ENCODE measurements around the gene NSMF.
A peak's percentile ranks its signal among the peaks of the same experiment; 100 is the strongest.

The NSMF gene

GRCh38 chr9:137460363-137461315 lies 1.5 kb upstream of the NSMF start:
- Mint-ChIP-seq H3K4me1 (peaks cover 5% of the 10 kb centered on the region), H3K4me3 (peak overlapping the region; percentile 14), H3K27ac (no peak overlapping the region), H3K27me3 (no peaks in the 10 kb centered on the region), H3K36me3 (peaks cover 3% of the 10 kb centered on the region), H3K9me3 (no peaks in the 10 kb centered on the region)
- no peak for ATAC-seq (ENCODE audit: low read depth)
- peak in 1 of 2 donors; percentile 35 for DNase-seq (ENCODE audit: low spot score in 2 of 2)

- Mint-ChIP-seq H3K4me1 (peaks cover 5% of the 10 kb centered on the region), H3K4me3 (peak overlapping the region; percentile 65), H3K27ac (no peak overlapping the region), H3K36me3 (peaks cover 3% of the 10 kb centered on the region), H3K27me3 (no peaks in the 10 kb centered on the region), H3K9me3 (no peaks in the 10 kb centered on the region)
- DNase-seq (ENCODE audit: low spot score in 2 of 2) (no peak), ATAC-seq (ENCODE audit: low read depth) (no peak)
Observed at GRCh38 chr9:137459601-137460362, 648 bp upstream of the NSMF start.

- H3K27ac Mint-ChIP-seq = no peak overlapping the region
- H3K4me1 Mint-ChIP-seq = peaks cover 8% of the 10 kb centered on the region
- no peak for DNase-seq (ENCODE audit: low spot score in 2 of 2)
Observed at GRCh38 chr9:137458194-137459151, 661 bp downstream of the NSMF start.

GRCh38 chr9:137457406-137458193 lies 1.5 kb downstream of the NSMF start:
- H3K4me1 Mint-ChIP-seq = peaks cover 8% of the 10 kb centered on the region
- H3K36me3 Mint-ChIP-seq = peaks cover 3% of the 10 kb centered on the region
- no peaks in the 10 kb centered on the region for H3K9me3 Mint-ChIP-seq
- ATAC-seq (ENCODE audit: low read depth) (no peak), DNase-seq (ENCODE audit: low spot score in 2 of 2) (no peak)
- no peak overlapping the region for H3K27ac Mint-ChIP-seq
- H3K4me3 Mint-ChIP-seq = peak overlapping the region; percentile 72
- H3K27me3 Mint-ChIP-seq = no peaks in the 10 kb centered on the region

More at GRCh38 chr9:137458194-137459151, 661 bp downstream of the NSMF start:
- Mint-ChIP-seq H3K4me3 (peak overlapping the region; percentile 64), H3K36me3 (peaks cover 3% of the 10 kb centered on the region), H3K27me3 (no peaks in the 10 kb centered on the region), H3K9me3 (no peaks in the 10 kb centered on the region)
- peak; percentile 6 for ATAC-seq (ENCODE audit: low read depth)

- DNase-seq (ENCODE audit: low spot score in 2 of 2) (no peak), ATAC-seq (ENCODE audit: low read depth) (no peak)
- Mint-ChIP-seq H3K36me3 (peaks cover 3% of the 10 kb centered on the region), H3K9me3 (no peaks in the 10 kb centered on the region), H3K27ac (no peak overlapping the region), H3K27me3 (no peaks in the 10 kb centered on the region), H3K4me3 (no peak overlapping the region), H3K4me1 (peaks cover 12% of the 10 kb centered on the region)
Observed at GRCh38 chr9:137456864-137457405, 2.2 kb downstream of the NSMF start.

GRCh38 chr9:137456061-137456863 lies 2.9 kb downstream of the NSMF start:
- Mint-ChIP-seq H3K27me3 (no peaks in the 10 kb centered on the region), H3K4me1 (peaks cover 14% of the 10 kb centered on the region), H3K4me3 (peak overlapping the region; percentile 14), H3K27ac (no peak overlapping the region), H3K36me3 (peaks cover 3% of the 10 kb centered on the region), H3K9me3 (no peaks in the 10 kb centered on the region)
- DNase-seq (ENCODE audit: low spot score in 2 of 2) (no peak), ATAC-seq (ENCODE audit: low read depth) (no peak)

GRCh38 chr9:137455359-137455991 lies 3.7 kb downstream of the NSMF start:
- no peaks in the 10 kb centered on the region for H3K27me3 Mint-ChIP-seq
- H3K4me3 Mint-ChIP-seq = no peak overlapping the region
- no peak for DNase-seq (ENCODE audit: low spot score in 2 of 2)
- no peak for ATAC-seq (ENCODE audit: low read depth)
- peaks cover 3% of the 10 kb centered on the region for H3K36me3 Mint-ChIP-seq
- no peak overlapping the region for H3K27ac Mint-ChIP-seq
- H3K9me3 Mint-ChIP-seq = no peaks in the 10 kb centered on the region
- peaks cover 20% of the 10 kb centered on the region for H3K4me1 Mint-ChIP-seq

GRCh38 chr9:137454597-137455358 lies 4.4 kb downstream of the NSMF start:
- peaks cover 20% of the 10 kb centered on the region for H3K4me1 Mint-ChIP-seq
- H3K36me3 Mint-ChIP-seq = peaks cover 3% of the 10 kb centered on the region
- peak overlapping the region; percentile 83 for H3K4me3 Mint-ChIP-seq
- H3K27me3 Mint-ChIP-seq = no peaks in the 10 kb centered on the region
- H3K27ac Mint-ChIP-seq = peak overlapping the region; percentile 31
- ATAC-seq (ENCODE audit: low read depth) (no peak), DNase-seq (ENCODE audit: low spot score in 2 of 2) (peak in 1 of 2 donors; percentile 39)
- no peaks in the 10 kb centered on the region for H3K9me3 Mint-ChIP-seq

- DNase-seq (ENCODE audit: low spot score in 2 of 2) = peak; percentile 65 to 66
- H3K27me3 Mint-ChIP-seq = no peaks in the 10 kb centered on the region
- H3K4me1 Mint-ChIP-seq = peaks cover 20% of the 10 kb centered on the region
- peak overlapping the region; percentile 31 for H3K27ac Mint-ChIP-seq
- ATAC-seq (ENCODE audit: low read depth) = peak; percentile 49
- H3K36me3 Mint-ChIP-seq = peaks cover 3% of the 10 kb centered on the region
- peak overlapping the region; percentile 83 for H3K4me3 Mint-ChIP-seq
- no peaks in the 10 kb centered on the region for H3K9me3 Mint-ChIP-seq
Observed at GRCh38 chr9:137454145-137454596, 5.0 kb downstream of the NSMF start.

GRCh38 chr9:137453643-137454081 lies 5.5 kb downstream of the NSMF start:
- peak; percentile 63 to 65 for DNase-seq (ENCODE audit: low spot score in 2 of 2)
- Mint-ChIP-seq H3K27me3 (no peaks in the 10 kb centered on the region), H3K36me3 (peaks cover 3% of the 10 kb centered on the region), H3K27ac (peak overlapping the region; percentile 41), H3K4me3 (peak overlapping the region; percentile 64), H3K4me1 (peaks cover 20% of the 10 kb centered on the region), H3K9me3 (no peaks in the 10 kb centered on the region)
- peak; percentile 75 for ATAC-seq (ENCODE audit: low read depth)

All from memory B cell (primary cell).